GM21576 (cell line): ENCODE data around the gene NLRC5.

ENCODE experiments used
- ATAC-seq: cut with Tn5 transposase; IDR thresholded peaks from one replicate; pipeline ENCODE4 v1.9.1; 2021; ENCODE audit warnings: mild to moderate bottlenecking, moderate library complexity; ENCODE audit not compliant: unreplicated experiment

The NLRC5 gene

GRCh38 chr16:57118461-57119084 is 129.2 kb downstream of the NLRC5 start:
- ATAC-seq, result no peak

GRCh38 chr16:57123216-57123973 is 134.0 kb downstream of the NLRC5 start:
- ATAC-seq, result no peak

- no peak for ATAC-seq
Observed at GRCh38 chr16:57123974-57124674, 134.8 kb downstream of the NLRC5 start.

GRCh38 chr16:57125376-57125775 is 136.0 kb downstream of the NLRC5 start:
- ATAC-seq, result no peak

GRCh38 chr16:57125969-57126368 is 136.6 kb downstream of the NLRC5 start:
- no peak for ATAC-seq

- ATAC-seq, result no peak
Observed at GRCh38 chr16:57126411-57126810, 137.1 kb downstream of the NLRC5 start.

- ATAC-seq, result no peak
Observed at GRCh38 chr16:57127037-57127763, 137.8 kb downstream of the NLRC5 start.

GRCh38 chr16:57127836-57128235 is 138.5 kb downstream of the NLRC5 start:
- no peak for ATAC-seq

GRCh38 chr16:57128771-57129389 is 139.5 kb downstream of the NLRC5 start:
- ATAC-seq, result peak; percentile 40

- no peak for ATAC-seq
Observed at GRCh38 chr16:57130950-57131321, 141.6 kb downstream of the NLRC5 start.

- ATAC-seq, result no peak
Observed at GRCh38 chr16:57131351-57131970, 142.1 kb downstream of the NLRC5 start.

- ATAC-seq, result no peak
Observed at GRCh38 chr16:57132470-57132869, 143.1 kb downstream of the NLRC5 start.

- ATAC-seq, result no peak
Observed at GRCh38 chr16:57133031-57133430, 143.7 kb downstream of the NLRC5 start.
